22Rv1 (cell line): Measurements from ENCODE around the gene NTN4.

Experiments
- H3K27ac ChIP-seq: fragments of 450-650 bp; 2 replicates; pipeline ENCODE4 v1.5.1; 2017
- CTCF ChIP-seq: fragments of 450-650 bp; IDR thresholded peaks from 2 replicates; pipeline ENCODE4 v1.5.1; 2017; ENCODE audit warnings: mild to moderate bottlenecking
- ZFX ChIP-seq: fragments of 450-650 bp; IDR thresholded peaks from 2 replicates; pipeline ENCODE4 v1.6.1; 2017; ENCODE audit warnings: antibody characterized with exemption, borderline replicate concordance

NTN4 gene

GRCh38 chr12:95641299-95641952 lies 149.1 kb downstream of the NTN4 start:
- TF ChIP-seq CTCF (no peak), ZFX (no peak)
- no peak overlapping the region for H3K27ac ChIP-seq

- no peak overlapping the region for H3K27ac ChIP-seq
- no peak for TF ChIP-seq ZFX
- no peak for TF ChIP-seq CTCF
These were observed 150.0 kb downstream of the NTN4 start for GRCh38 chr12:95640516-95640915.

- no peak for TF ChIP-seq CTCF
- TF ChIP-seq ZFX: no peak
- no peak overlapping the region for H3K27ac ChIP-seq
These were observed 153.0 kb downstream of the NTN4 start for GRCh38 chr12:95637471-95638155.

GRCh38 chr12:95637010-95637409 lies 153.6 kb downstream of the NTN4 start:
- no peak overlapping the region for H3K27ac ChIP-seq
- no peak for TF ChIP-seq CTCF
- TF ChIP-seq ZFX: no peak

GRCh38 chr12:95634622-95635621 lies 155.6 kb downstream of the NTN4 start:
- no peak for TF ChIP-seq ZFX
- TF ChIP-seq CTCF: no peak
- no peak overlapping the region for H3K27ac ChIP-seq

- no peak for TF ChIP-seq ZFX
These were observed 156.7 kb downstream of the NTN4 start for GRCh38 chr12:95633732-95634465.

GRCh38 chr12:95633049-95633731 lies 157.4 kb downstream of the NTN4 start:
- TF ChIP-seq CTCF (no peak), ZFX (no peak)
- no peak overlapping the region for H3K27ac ChIP-seq

More at GRCh38 chr12:95633732-95634465, 156.7 kb downstream of the NTN4 start:
- no peak overlapping the region for H3K27ac ChIP-seq
